GM12801 (cell line): ENCODE data around the gene FNDC11.

ENCODE experiments used
- CTCF ChIP-seq: IDR thresholded peaks from one replicate; pipeline ENCODE4 v1.5.1; 2011; ENCODE audit warnings: control low read depth; ENCODE audit not compliant: insufficient read length; ENCODE audit errors: extremely low read depth

The FNDC11 gene

GRCh38 chr20:63565699-63566335 is 11.9 kb downstream of the FNDC11 start:
- TF ChIP-seq CTCF = no peak

- no peak for TF ChIP-seq CTCF
Measured at GRCh38 chr20:63566395-63567135, 12.6 kb downstream of the FNDC11 start.

GRCh38 chr20:63567136-63567385 is 13.1 kb downstream of the FNDC11 start:
- TF ChIP-seq CTCF = no peak

GRCh38 chr20:63567386-63568169 is 13.6 kb downstream of the FNDC11 start:
- TF ChIP-seq CTCF = no peak

- no peak for TF ChIP-seq CTCF
Measured at GRCh38 chr20:63568170-63568981, 14.4 kb downstream of the FNDC11 start.

- no peak for TF ChIP-seq CTCF
Measured at GRCh38 chr20:63568986-63569949, 15.3 kb downstream of the FNDC11 start.
